ENCODE results near the gene LIPT1. TPM values are rescaled to one million over a fixed set of nuclear protein-coding genes. Genes with fewer than 3 reads are reported as not detected.

LIPT1 gene
- total RNA-seq, 2 experiments from 2014 or later: 11.9 to 12.5 TPM

GRCh38 chr2:99201959-99202678, 47.4 kb downstream of the LIPT1 start:
- CTCF ChIA-PET (ENCODE audit: unreplicated experiment): no interaction called here
- no TSS peak for BruUV-seq (replicated peaks)
- Histone ChIP-seq H3K4me2 (ENCODE audit: low read length) (no peak overlapping the region), H3K4me1 (ENCODE audit: insufficient read depth, low read length, poor library complexity, severe bottlenecking) (no peaks in the 10 kb centered on the region), H3K79me2 (ENCODE audit: insufficient read depth, low read depth, low read length) (no peaks in the 10 kb centered on the region), H4K20me1 (ENCODE audit: insufficient read depth, low read length) (no peaks in the 10 kb centered on the region), H3K36me3 (ENCODE audit: insufficient read depth, low read length) (peaks cover 18% of the 10 kb centered on the region), H3K27ac (ENCODE audit: low read depth, low read length, poor library complexity, severe bottlenecking) (no peak overlapping the region), H3K9me3 (ENCODE audit: low read length) (no peaks in the 10 kb centered on the region), H2AFZ (ENCODE audit: low read length) (no peak overlapping the region), H3K4me3 (ENCODE audit: low read depth, low read length, poor library complexity, severe bottlenecking) (no peak overlapping the region), H3K9me2 (ENCODE audit: insufficient read depth, low read length) (no peaks in the 10 kb centered on the region)
- no peak for DNase-seq (ENCODE audit: low spot score)
- POLR2A ChIA-PET: interaction anchor here (0.5 to 0.6 kb wide), 3 partner anchors 83 to 1606 kb away, joined by 3 read pairs; no protein-coding TSS in a partner anchor
- TF ChIP-seq EZH2phosphoT487 (IDR thresholded peaks at IDR 0.05; ENCODE audit: borderline replicate concordance, low read depth, low read length): no peak
- TF ChIP-seq CTCF (conservative IDR thresholded peaks at IDR 0.05; ENCODE audit: low read length): no peak
- intact Hi-C loops (cut with micrococcal nuclease; ENCODE audit: unreplicated experiment): no loop called here

- no TSS peak for BruUV-seq (replicated peaks)
- POLR2A ChIA-PET: no interaction called here
- DNase-seq (ENCODE audit: low spot score): no peak
Observed at GRCh38 chr2:99205491-99205890, 50.7 kb downstream of the LIPT1 start.

More at GRCh38 chr2:99205491-99205890, 50.7 kb downstream of the LIPT1 start:
- CTCF ChIA-PET (ENCODE audit: unreplicated experiment): no interaction called here
- no peak overlapping the region for H3K27ac ChIP-seq (ENCODE audit: low read depth, low read length, poor library complexity, severe bottlenecking)
- no peaks in the 10 kb centered on the region for H3K36me3 ChIP-seq (ENCODE audit: insufficient read depth, low read length)
- no peak overlapping the region for H3K4me3 ChIP-seq (ENCODE audit: low read depth, low read length, poor library complexity, severe bottlenecking)
- TF ChIP-seq CTCF (conservative IDR thresholded peaks at IDR 0.05; ENCODE audit: low read length) (no peak), EZH2phosphoT487 (IDR thresholded peaks at IDR 0.05; ENCODE audit: borderline replicate concordance, low read depth, low read length) (no peak)
- no peaks in the 10 kb centered on the region for H3K79me2 ChIP-seq (ENCODE audit: insufficient read depth, low read depth, low read length)
- no peaks in the 10 kb centered on the region for H3K4me1 ChIP-seq (ENCODE audit: insufficient read depth, low read length, poor library complexity, severe bottlenecking)
- no peak overlapping the region for H2AFZ ChIP-seq (ENCODE audit: low read length)
- H4K20me1 ChIP-seq (ENCODE audit: insufficient read depth, low read length): no peaks in the 10 kb centered on the region
- H3K9me3 ChIP-seq (ENCODE audit: low read length): 0 out of 2 replicates have a peak, but pooled peaks cover 6% of the 10 kb centered on the region
- H3K9me2 ChIP-seq (ENCODE audit: insufficient read depth, low read length): no peaks in the 10 kb centered on the region
- intact Hi-C loops (cut with micrococcal nuclease; ENCODE audit: unreplicated experiment): no loop called here
- H3K4me2 ChIP-seq (ENCODE audit: low read length): no peak overlapping the region

Small RNAs within 50 kb of the gene (small RNA-seq; reads per million reads assigned to genes)
- not detected for gene AC092587.1

Other genes starting within 250 kb of the LIPT1 start
- 0.03 TPM in 1 of 2 replicates, not detected in the other for gene CRACDL, start 218.7 kb upstream of the LIPT1 start, total RNA-seq (2014; rRNA removed; shearing (Covaris generic))
- gene CRACDL, start 218.7 kb upstream of the LIPT1 start, total RNA-seq (2022): 0.13 and 0.59 TPM in 2 replicates
- gene C2orf15, start 13.3 kb upstream of the LIPT1 start, total RNA-seq (2014; rRNA removed; shearing (Covaris generic)): 0.25 and 0.31 TPM in 2 replicates
- gene C2orf15, start 13.3 kb upstream of the LIPT1 start, total RNA-seq (2022): 1.3 and 2.1 TPM in 2 replicates
- gene TSGA10, start within 50 bp of the LIPT1 start, total RNA-seq (2014; rRNA removed; shearing (Covaris generic)): 3.8 and 13.3 TPM in 2 replicates
- gene TSGA10, start within 50 bp of the LIPT1 start, total RNA-seq (2022): 10.8 and 14.1 TPM in 2 replicates
- gene MITD1, start 26.1 kb downstream of the LIPT1 start, total RNA-seq (2014; rRNA removed; shearing (Covaris generic)): 35.9 and 40.2 TPM in 2 replicates
- 34.2 and 34.6 TPM in 2 replicates for gene MITD1, start 26.1 kb downstream of the LIPT1 start, total RNA-seq (2022)
- 27.7 and 30.9 TPM in 2 replicates for gene MRPL30, start 26.2 kb downstream of the LIPT1 start, total RNA-seq (2014; rRNA removed; shearing (Covaris generic))
- gene MRPL30, start 26.2 kb downstream of the LIPT1 start, total RNA-seq (2022): 28.8 and 31.4 TPM in 2 replicates
- not detected in 2 replicates for gene LYG2, start 100.7 kb downstream of the LIPT1 start, total RNA-seq (2014; rRNA removed; shearing (Covaris generic))
- not detected in 2 replicates for gene LYG2, start 100.7 kb downstream of the LIPT1 start, total RNA-seq (2022)
- 2.7 and 3.0 TPM in 2 replicates for gene LYG1, start 146.2 kb downstream of the LIPT1 start, total RNA-seq (2014; rRNA removed; shearing (Covaris generic))
- gene LYG1, start 146.2 kb downstream of the LIPT1 start, total RNA-seq (2022): 1.8 and 2.2 TPM in 2 replicates
- 22.3 and 31.7 TPM in 2 replicates for gene TXNDC9, start 181.4 kb downstream of the LIPT1 start, total RNA-seq (2014; rRNA removed; shearing (Covaris generic))
- 28.5 and 31.5 TPM in 2 replicates for gene TXNDC9, start 181.4 kb downstream of the LIPT1 start, total RNA-seq (2022)
- 19.9 and 28.7 TPM in 2 replicates for gene EIF5B, start 182.4 kb downstream of the LIPT1 start, total RNA-seq (2014; rRNA removed; shearing (Covaris generic))
- 53.1 and 54.8 TPM in 2 replicates for gene EIF5B, start 182.4 kb downstream of the LIPT1 start, total RNA-seq (2022)

All from OCI-LY7 (cell line).